ENCODE data around the gene S100A13. TPM values are rescaled to one million over a fixed set of nuclear protein-coding genes. Genes with fewer than 3 reads are reported as not detected.

S100A13 gene
- total and polyA plus RNA-seq, 10 of the 15 experiments (the other 5 are each of a cell fraction or from before 2014, with no cell fraction given): 5.7 to 30.9 (median 9.1) TPM

DNA sequence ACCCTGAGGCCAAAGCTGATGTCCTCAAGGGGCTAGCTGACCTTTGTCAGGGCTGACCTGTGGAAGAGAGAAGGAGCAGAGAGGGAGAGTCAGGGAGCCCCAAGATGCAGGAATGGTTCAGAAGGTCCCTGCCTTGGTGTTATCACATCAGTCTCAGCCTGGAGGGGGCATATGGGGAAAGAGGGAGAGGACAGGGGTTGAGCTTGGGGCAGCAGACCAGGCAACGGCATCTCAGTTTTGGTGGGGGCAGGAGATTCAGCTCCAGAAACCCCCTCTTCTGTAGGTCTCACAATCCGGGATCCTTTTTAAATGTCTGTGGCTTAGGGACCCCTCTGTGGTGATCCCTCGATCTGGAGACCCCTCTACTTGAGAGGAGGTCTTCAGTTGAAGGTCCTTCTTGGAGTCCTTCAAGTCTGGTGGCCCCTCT is 815 bp downstream of the S100A13 start:
- CTCF ChIA-PET: interaction anchor here (0.8 to 5.2 kb wide), 21 partner anchors 9 to 278 kb away, joined by 3 to 66 read pairs (median 4); partner anchors contain the start of genes PGLYRP4, S100A14, S100A16 and S100A5
- Histone ChIP-seq H4K20me1 (ENCODE audit: control insufficient read depth, insufficient read depth) (no peaks in the 10 kb centered on the region), H3K27me3 (replicated peaks in 1 of 2; ENCODE audit: control insufficient read depth in 2 of 2, insufficient read depth in 2 of 2, low read length in 1 of 2) (no peaks in the 10 kb centered on the region), H3K27ac (ENCODE audit: control insufficient read depth, insufficient read depth) (no peak overlapping the region), H2AFZ (ENCODE audit: control insufficient read depth, low read depth, low read length) (no peak overlapping the region), H3K9me3 (replicated peaks; ENCODE audit: control insufficient read depth, insufficient read depth, low read length) (no peaks in the 10 kb centered on the region), H3K79me2 (ENCODE audit: control insufficient read depth, insufficient read depth, low read length) (no peaks in the 10 kb centered on the region), H3K4me1 (ENCODE audit: control insufficient read depth, insufficient read depth, low read length) (peaks cover 14% of the 10 kb centered on the region), H3K36me3 (ENCODE audit: control insufficient read depth in 2 of 2, insufficient read depth in 2 of 2, low read length in 1 of 2) (no peaks in the 10 kb centered on the region), H3K4me2 (ENCODE audit: control insufficient read depth, insufficient read depth) (peak overlapping the region; percentile 67), H3K9ac (ENCODE audit: control insufficient read depth, insufficient read depth, low read length) (no peak overlapping the region), H3K4me3 (no peak overlapping the region)
- BruUV-seq (replicated peaks): no TSS peak
- no peak for DNase-seq (ENCODE audit: low read depth, low spot score)
- POLR2A ChIA-PET: interaction anchor here (0.6 to 1.3 kb wide), 2 partner anchors 28 to 202 kb away, joined by 3 to 4 read pairs; no protein-coding TSS in a partner anchor
- TF ChIP-seq SUPT20H (IDR thresholded peaks at IDR 0.05; ENCODE audit: borderline replicate concordance, control insufficient read depth, low read depth, low read length): no peak
- no peak for TF ChIP-seq TCF7 (IDR thresholded peaks at IDR 0.05; ENCODE audit: borderline replicate concordance)
- TF ChIP-seq ZSCAN29 (IDR thresholded peaks at IDR 0.05): no peak
- TF ChIP-seq, protein P1, sequence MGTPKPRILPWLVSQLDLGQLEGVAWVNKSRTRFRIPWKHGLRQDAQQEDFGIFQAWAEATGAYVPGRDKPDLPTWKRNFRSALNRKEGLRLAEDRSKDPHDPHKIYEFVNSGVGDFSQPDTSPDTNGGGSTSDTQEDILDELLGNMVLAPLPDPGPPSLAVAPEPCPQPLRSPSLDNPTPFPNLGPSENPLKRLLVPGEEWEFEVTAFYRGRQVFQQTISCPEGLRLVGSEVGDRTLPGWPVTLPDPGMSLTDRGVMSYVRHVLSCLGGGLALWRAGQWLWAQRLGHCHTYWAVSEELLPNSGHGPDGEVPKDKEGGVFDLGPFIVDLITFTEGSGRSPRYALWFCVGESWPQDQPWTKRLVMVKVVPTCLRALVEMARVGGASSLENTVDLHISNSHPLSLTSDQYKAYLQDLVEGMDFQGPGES (IDR thresholded peaks at IDR 0.05): no peak
- no peak for TF ChIP-seq CBX3 (IDR thresholded peaks at IDR 0.05; ENCODE audit: borderline replicate concordance, low read depth)
- no peak for ATAC-seq
- FAIRE-seq: no peak
- in situ Hi-C loops (cut with MboI): no loop called here
- 53% methylated on average over 3 of the region's 3 CpGs for whole genome bisulfite sequencing (ENCODE audit: insufficient coverage, insufficient replicate concordance, low lambda C conversion rate, missing lambda C conversion rate)
- intact Hi-C loops (cut with micrococcal nuclease; ENCODE audit: unreplicated experiment): no loop called here
- SMC1A ChIA-PET (ENCODE audit: uncharacterized antibody, unreplicated experiment): interaction anchor here (1.0 to 4.9 kb wide), 4 partner anchors 11 to 54 kb away, joined by 3 to 31 read pairs (median 4); partner anchors contain the start of gene S100A14
- RAD21 ChIA-PET (ENCODE audit: unreplicated experiment): interaction anchor here (1.2 to 3.7 kb wide), 4 partner anchors 9 to 94 kb away, joined by 4 to 25 read pairs (median 10); no protein-coding TSS in a partner anchor
